ENCODE data around the gene PTPRN. TPM values are rescaled to one million over a fixed set of nuclear protein-coding genes. Genes with fewer than 3 reads are reported as not detected.

The PTPRN gene
- total RNA-seq = 1 to 10 TPM in 1 of 2 donors, under 1 TPM in 1; 0.44 to 1.1 TPM
- 6.5 TPM for polyA plus RNA-seq (2013, experiment 1 of 2)
- polyA plus RNA-seq (2013, experiment 2 of 2) = 4.9 TPM
- long read RNA-seq, experiment 1 = 0 reads
- long read RNA-seq, experiment 2 = 0 reads
- long read RNA-seq, experiment 3, partial matches to known transcripts = 2 of 5 reads
- long read RNA-seq, experiment 3, other reads (novel, unspliced or antisense) = 1 of 5 reads
- long read RNA-seq, experiment 4 = 0 reads

DNA sequence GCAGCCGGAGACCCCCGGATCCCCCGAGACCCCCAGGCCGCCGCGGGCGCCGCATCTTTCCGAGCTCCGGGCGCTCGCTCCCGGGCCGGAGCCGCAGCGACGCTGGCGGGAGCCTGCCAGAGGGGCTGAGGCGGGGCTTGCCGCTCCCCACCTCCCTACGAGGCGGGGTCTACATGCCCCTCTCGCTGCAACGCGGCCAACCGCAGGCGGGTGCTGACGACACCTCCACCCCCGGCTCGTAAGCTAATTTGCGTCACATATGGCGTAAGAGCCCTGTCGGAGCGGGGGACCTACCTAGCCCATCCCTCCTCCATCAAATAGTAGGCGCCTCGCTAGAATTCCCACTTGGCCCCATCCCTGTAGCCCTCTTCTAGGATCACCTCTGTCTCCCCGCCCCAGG lies at the start of gene PTPRN:
Gene PTPRN, minus strand, starts transcription at position 124 of the 400 bp plus-strand sequence. Its CDS starts 69 bp downstream, at position 55.
- Mint-ChIP-seq H3K4me1 (peaks cover 5% of the 10 kb centered on the region), H3K36me3 (ENCODE audit: low read depth) (no peaks in the 10 kb centered on the region), H3K9me3 (peaks cover 6% of the 10 kb centered on the region), H3K27ac (peak within 1 kb of the TSS; percentile 30), H3K4me3 (peak within 1 kb of the TSS; percentile 57), H3K27me3 (ENCODE audit: insufficient read depth) (peaks cover 69% of the 10 kb centered on the region)
- 1 to 7% methylated on average over 3 to 37 of the region's 37 CpGs for WGBS, 2 experiments (ENCODE audit: insufficient coverage in 1 of 2, insufficient read length in 1 of 2)
- H3K27ac ChIP-seq (ENCODE audit: low read depth, low read length) = no peak within 1 kb of the TSS
- peak; percentile 88 for DNase-seq
- TF ChIP-seq, protein P1, sequence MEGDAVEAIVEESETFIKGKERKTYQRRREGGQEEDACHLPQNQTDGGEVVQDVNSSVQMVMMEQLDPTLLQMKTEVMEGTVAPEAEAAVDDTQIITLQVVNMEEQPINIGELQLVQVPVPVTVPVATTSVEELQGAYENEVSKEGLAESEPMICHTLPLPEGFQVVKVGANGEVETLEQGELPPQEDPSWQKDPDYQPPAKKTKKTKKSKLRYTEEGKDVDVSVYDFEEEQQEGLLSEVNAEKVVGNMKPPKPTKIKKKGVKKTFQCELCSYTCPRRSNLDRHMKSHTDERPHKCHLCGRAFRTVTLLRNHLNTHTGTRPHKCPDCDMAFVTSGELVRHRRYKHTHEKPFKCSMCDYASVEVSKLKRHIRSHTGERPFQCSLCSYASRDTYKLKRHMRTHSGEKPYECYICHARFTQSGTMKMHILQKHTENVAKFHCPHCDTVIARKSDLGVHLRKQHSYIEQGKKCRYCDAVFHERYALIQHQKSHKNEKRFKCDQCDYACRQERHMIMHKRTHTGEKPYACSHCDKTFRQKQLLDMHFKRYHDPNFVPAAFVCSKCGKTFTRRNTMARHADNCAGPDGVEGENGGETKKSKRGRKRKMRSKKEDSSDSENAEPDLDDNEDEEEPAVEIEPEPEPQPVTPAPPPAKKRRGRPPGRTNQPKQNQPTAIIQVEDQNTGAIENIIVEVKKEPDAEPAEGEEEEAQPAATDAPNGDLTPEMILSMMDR (conservative IDR thresholded peaks at IDR 0.05) = no peak
- peaks cover 65% of the 10 kb centered on the region for H3K27me3 ChIP-seq (ENCODE audit: control insufficient read depth, insufficient read depth, low read length, poor library complexity, severe bottlenecking)
- H3K9me3 ChIP-seq (ENCODE audit: control insufficient read depth, low read length) = no peaks in the 10 kb centered on the region
- peak within 1 kb of the TSS; percentile 73 for H3K4me3 ChIP-seq (ENCODE audit: low read length)
- no peaks in the 10 kb centered on the region for H3K4me1 ChIP-seq (ENCODE audit: control insufficient read depth, insufficient read depth, low read length)
- no peaks in the 10 kb centered on the region for H3K36me3 ChIP-seq (ENCODE audit: control insufficient read depth, insufficient read depth, low read length)
- no peak within 1 kb of the TSS for H3K9ac ChIP-seq (ENCODE audit: extremely low read depth, low read length, poor library complexity, severe bottlenecking)

DNA sequence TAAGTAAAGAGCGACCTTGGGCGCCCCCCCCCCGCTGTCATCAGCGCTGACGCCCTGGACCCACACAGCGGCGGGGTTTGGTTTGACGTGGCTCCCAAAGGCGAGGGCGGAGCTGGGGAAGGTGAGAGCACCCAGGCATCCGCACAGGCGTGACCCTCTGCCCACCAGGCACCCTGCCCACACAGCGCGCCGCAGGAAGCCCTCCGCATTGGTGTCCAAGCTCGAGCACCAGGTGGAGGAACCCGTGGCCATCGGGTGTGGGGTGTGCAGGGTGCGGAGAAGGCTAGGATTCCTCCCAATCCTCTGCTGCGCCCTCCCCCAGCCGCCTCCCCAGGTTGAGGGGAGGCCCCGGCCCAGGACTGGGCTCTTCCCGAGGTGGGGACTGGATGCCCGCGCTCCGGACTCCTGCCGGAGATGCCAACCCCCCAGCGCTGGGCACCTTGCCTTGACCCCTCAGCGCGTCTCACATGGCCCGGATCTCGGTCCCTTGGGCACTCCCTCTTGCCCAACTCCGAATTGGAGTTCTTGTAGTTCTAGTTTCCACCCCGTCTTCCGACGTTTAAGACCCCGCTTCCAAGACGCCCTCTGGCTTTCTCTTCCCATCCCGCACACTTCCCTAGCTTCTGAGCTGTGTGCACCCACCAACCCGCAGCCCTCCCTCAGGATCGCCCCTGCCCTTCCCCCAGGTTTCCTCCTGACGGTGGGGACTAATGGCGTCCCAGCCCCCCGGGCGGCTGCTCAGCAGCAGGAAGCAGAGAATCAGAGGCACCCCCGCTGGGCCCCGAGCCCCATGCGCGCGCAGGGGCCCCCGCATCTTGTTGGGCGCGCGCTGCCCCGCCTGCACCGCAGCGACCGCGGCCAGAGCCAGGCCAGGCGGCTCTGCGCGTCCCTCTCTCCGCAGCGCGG lies 49.2 kb upstream of the PTPRN start:
- no peaks in the 10 kb centered on the region for H3K9me3 ChIP-seq (ENCODE audit: control insufficient read depth, low read length)
- peak overlapping the region; percentile 57 for H3K4me3 Mint-ChIP-seq
- H3K27me3 ChIP-seq (ENCODE audit: control insufficient read depth, insufficient read depth, low read length, poor library complexity, severe bottlenecking) = peaks cover 74% of the 10 kb centered on the region
- H3K4me1 ChIP-seq (ENCODE audit: control insufficient read depth, insufficient read depth, low read length) = no peaks in the 10 kb centered on the region
- peaks cover 2% of the 10 kb centered on the region for H3K4me1 Mint-ChIP-seq
- H3K27me3 Mint-ChIP-seq (ENCODE audit: insufficient read depth) = peaks cover 79% of the 10 kb centered on the region
- H3K9ac ChIP-seq (ENCODE audit: extremely low read depth, low read length, poor library complexity, severe bottlenecking) = no peak overlapping the region
- H3K4me3 ChIP-seq (ENCODE audit: low read length) = peak overlapping the region; percentile 47
- no peaks in the 10 kb centered on the region for H3K36me3 Mint-ChIP-seq (ENCODE audit: low read depth)
- TF ChIP-seq, protein P1 (conservative IDR thresholded peaks at IDR 0.05) = no peak
- H3K27ac Mint-ChIP-seq = no peak overlapping the region
- peak; percentile 60 for DNase-seq
- H3K27ac ChIP-seq (ENCODE audit: low read depth, low read length) = no peak overlapping the region
- no peaks in the 10 kb centered on the region for H3K9me3 Mint-ChIP-seq
- no peaks in the 10 kb centered on the region for H3K36me3 ChIP-seq (ENCODE audit: control insufficient read depth, insufficient read depth, low read length)
- 3 to 6% methylated on average over 37 to 66 of the region's 66 CpGs for WGBS, 2 experiments (ENCODE audit: insufficient coverage in 1 of 2, insufficient read length in 1 of 2)

DNA sequence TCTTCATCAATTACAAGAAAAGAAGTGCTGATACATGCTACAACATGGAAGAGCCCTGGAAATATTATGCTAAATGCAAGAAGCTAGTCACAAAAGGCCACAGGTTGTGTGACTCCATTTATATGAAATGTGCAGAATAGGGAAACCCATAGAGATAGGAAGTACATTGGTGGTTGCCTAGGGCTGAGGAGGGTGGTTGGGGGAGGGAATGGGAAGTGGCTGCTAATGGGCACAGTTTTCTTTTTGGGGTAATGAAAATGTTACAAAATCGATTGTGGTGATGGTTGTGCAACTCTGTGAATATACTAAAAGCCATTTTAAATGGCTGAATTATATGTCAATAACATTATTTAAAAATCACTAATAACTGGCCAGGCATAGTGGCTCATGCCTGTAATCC lies 47.6 kb upstream of the PTPRN start:
- Mint-ChIP-seq H3K27me3 (ENCODE audit: insufficient read depth) (peaks cover 80% of the 10 kb centered on the region), H3K27ac (no peak overlapping the region), H3K4me1 (peaks cover 2% of the 10 kb centered on the region), H3K9me3 (no peaks in the 10 kb centered on the region), H3K36me3 (ENCODE audit: low read depth) (no peaks in the 10 kb centered on the region), H3K4me3 (no peak overlapping the region)
- no peak for DNase-seq
- no peak overlapping the region for H3K4me3 ChIP-seq (ENCODE audit: low read length)
- H3K4me1 ChIP-seq (ENCODE audit: control insufficient read depth, insufficient read depth, low read length) = no peaks in the 10 kb centered on the region
- no peak overlapping the region for H3K9ac ChIP-seq (ENCODE audit: extremely low read depth, low read length, poor library complexity, severe bottlenecking)
- no peak overlapping the region for H3K27ac ChIP-seq (ENCODE audit: low read depth, low read length)
- H3K27me3 ChIP-seq (ENCODE audit: control insufficient read depth, insufficient read depth, low read length, poor library complexity, severe bottlenecking) = peaks cover 74% of the 10 kb centered on the region
- WGBS, 2 experiments (ENCODE audit: insufficient coverage in 1 of 2, insufficient read length in 1 of 2) = no CpG with 5 or more reads among the region's 1 CpG
- no peaks in the 10 kb centered on the region for H3K9me3 ChIP-seq (ENCODE audit: control insufficient read depth, low read length)
- no peaks in the 10 kb centered on the region for H3K36me3 ChIP-seq (ENCODE audit: control insufficient read depth, insufficient read depth, low read length)
- TF ChIP-seq, protein P1 (conservative IDR thresholded peaks at IDR 0.05) = no peak

Measured in endodermal cell (in vitro differentiated cells).